Measurements from ENCODE around the gene FAM110A. TPM values are rescaled to one million over a fixed set of nuclear protein-coding genes. Genes with fewer than 3 reads are reported as not detected.

Gene FAM110A
- total RNA-seq, 1 donor from 2014 or later: 17.4 TPM

DNA sequence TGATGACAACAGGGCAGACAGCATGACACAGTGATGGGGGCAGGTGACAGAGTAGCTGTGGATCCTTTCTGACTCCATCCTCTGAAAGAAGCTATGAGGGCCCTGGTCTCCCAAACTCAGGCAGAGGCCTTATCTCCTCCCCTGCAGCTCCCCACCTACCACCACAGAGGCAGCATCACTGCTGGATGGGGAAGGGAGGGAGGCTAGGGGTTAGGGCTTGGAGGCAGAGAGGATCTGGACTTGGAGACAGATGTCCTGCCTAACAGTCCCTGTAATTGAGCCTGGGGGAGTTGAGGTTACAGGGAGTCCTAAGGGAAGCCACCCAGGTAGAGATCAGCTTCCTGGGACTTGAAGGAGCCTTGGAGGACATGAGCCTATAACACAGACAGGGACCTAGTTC, 37.9 kb downstream of the FAM110A start:
- peaks cover 7% of the 10 kb centered on the region for H3K4me1 Mint-ChIP-seq
- H3K27me3 Mint-ChIP-seq (ENCODE audit: low read depth): peaks cover 33% of the 10 kb centered on the region
- no peaks in the 10 kb centered on the region for H3K9me3 Mint-ChIP-seq
- TF ChIP-seq, protein P1, sequence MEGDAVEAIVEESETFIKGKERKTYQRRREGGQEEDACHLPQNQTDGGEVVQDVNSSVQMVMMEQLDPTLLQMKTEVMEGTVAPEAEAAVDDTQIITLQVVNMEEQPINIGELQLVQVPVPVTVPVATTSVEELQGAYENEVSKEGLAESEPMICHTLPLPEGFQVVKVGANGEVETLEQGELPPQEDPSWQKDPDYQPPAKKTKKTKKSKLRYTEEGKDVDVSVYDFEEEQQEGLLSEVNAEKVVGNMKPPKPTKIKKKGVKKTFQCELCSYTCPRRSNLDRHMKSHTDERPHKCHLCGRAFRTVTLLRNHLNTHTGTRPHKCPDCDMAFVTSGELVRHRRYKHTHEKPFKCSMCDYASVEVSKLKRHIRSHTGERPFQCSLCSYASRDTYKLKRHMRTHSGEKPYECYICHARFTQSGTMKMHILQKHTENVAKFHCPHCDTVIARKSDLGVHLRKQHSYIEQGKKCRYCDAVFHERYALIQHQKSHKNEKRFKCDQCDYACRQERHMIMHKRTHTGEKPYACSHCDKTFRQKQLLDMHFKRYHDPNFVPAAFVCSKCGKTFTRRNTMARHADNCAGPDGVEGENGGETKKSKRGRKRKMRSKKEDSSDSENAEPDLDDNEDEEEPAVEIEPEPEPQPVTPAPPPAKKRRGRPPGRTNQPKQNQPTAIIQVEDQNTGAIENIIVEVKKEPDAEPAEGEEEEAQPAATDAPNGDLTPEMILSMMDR (conservative IDR thresholded peaks at IDR 0.05): no peak
- no peaks in the 10 kb centered on the region for H3K36me3 Mint-ChIP-seq (ENCODE audit: low read depth)
- H3K27ac Mint-ChIP-seq (ENCODE audit: unreplicated experiment): no peak overlapping the region
- H3K4me3 Mint-ChIP-seq: no peak overlapping the region
- DNase-seq (ENCODE audit: low read depth, low spot score): no peak

DNA sequence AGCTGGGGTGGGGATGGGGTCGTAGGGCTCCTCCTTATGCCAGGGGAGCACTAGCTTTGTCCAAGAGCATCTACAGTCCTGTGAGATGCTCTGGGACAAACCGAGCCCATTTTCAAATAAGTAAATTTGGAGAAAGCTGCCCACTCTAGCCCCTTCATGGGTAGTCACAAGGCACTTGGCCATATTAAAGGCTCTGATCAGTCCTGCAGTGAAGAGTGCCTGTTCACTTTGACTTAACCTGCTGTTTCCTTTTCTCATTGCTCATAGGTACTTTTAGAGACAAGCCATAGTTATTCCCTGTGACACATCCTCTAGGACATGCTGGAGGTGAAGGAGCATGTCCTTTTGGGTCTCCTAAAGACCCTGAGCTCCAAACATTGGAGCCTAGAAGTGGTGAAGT, 38.4 kb downstream of the FAM110A start:
- TF ChIP-seq, protein P1 (conservative IDR thresholded peaks at IDR 0.05): no peak
- Mint-ChIP-seq H3K4me3 (no peak overlapping the region), H3K27me3 (ENCODE audit: low read depth) (peaks cover 34% of the 10 kb centered on the region), H3K9me3 (no peaks in the 10 kb centered on the region), H3K4me1 (peaks cover 7% of the 10 kb centered on the region), H3K36me3 (ENCODE audit: low read depth) (no peaks in the 10 kb centered on the region), H3K27ac (ENCODE audit: unreplicated experiment) (no peak overlapping the region)
- no peak for DNase-seq (ENCODE audit: low read depth, low spot score)

DNA sequence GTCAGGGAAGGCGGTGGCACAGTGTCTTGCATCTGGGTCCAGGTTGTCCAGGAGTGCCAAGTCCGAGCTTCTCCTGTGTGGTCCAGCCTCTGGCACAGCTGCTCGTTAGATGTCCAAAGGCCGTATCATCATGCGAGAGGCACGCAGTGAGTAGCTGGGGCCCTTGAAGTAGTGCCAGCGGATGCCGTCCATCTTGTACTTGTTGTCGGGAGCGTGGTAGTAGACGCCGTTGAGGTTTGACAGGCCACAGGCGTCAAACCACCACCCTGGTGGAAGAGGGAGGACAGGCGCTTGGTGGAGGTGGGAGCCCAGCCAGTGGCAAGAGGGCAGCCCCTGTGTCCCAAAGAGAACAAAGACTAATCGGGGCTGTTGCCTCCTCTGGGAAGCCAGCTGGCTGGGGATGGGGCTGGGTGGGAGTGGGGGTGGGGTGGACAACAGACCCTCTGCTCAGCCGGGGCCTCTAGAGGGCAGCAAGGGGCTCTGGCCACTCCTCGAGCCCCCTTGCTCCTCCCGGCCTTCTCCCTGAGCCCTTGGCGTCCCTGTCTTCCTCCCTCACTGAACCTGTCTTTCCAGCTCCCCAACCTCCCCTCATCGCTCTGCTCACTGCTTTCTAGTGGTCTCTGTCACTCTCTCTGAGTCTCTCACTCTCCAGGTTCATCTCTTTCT, 39.5 kb downstream of the FAM110A start:
- Mint-ChIP-seq H3K4me1 (peaks cover 7% of the 10 kb centered on the region), H3K27me3 (ENCODE audit: low read depth) (peaks cover 37% of the 10 kb centered on the region), H3K36me3 (ENCODE audit: low read depth) (no peaks in the 10 kb centered on the region)

DNA sequence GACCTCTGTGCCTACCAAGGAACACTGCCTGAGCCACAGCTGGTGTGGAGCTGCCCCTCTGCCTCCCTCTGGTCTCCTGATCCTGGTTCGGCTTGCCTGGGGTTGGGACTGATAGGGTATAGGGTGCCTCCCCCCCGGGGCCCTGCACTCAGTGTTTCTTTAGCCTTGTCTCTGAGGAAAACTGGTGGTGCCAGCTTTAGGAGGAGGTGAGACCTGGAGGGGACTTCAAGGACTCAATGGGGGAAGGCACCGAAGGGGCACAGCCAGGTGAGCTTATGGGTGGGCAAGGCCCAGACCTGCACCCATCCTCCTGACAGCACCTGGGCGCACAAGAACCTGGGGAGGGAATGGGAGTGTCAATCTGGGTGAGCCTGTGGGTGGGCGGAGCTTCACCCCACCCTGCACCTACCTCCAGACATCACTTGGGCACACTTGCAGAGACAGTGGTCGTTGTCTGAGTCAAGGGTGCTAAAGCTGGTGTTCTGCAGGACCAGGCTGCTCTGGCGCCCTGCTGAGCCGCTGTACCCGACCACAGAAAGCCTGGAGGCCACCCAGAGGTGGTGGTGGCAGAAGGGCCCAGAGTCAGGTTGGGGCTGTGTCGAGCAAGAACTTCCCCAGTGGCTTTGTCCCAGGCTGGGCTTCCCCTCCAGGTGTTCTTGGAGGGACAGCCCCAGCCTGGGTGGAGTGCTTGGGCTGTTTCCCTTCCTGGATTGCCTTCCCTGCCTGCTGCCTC, 40.5 kb downstream of the FAM110A start:
- Mint-ChIP-seq H3K4me3 (no peak overlapping the region), H3K36me3 (ENCODE audit: low read depth) (no peaks in the 10 kb centered on the region), H3K4me1 (peaks cover 7% of the 10 kb centered on the region), H3K27me3 (ENCODE audit: low read depth) (peaks cover 38% of the 10 kb centered on the region), H3K27ac (ENCODE audit: unreplicated experiment) (no peak overlapping the region), H3K9me3 (no peaks in the 10 kb centered on the region)
- no peak for DNase-seq (ENCODE audit: low read depth, low spot score)
- TF ChIP-seq, protein P1 (conservative IDR thresholded peaks at IDR 0.05): no peak

More for the DNA sequence above, 39.5 kb downstream of the FAM110A start:
- H3K9me3 Mint-ChIP-seq: no peaks in the 10 kb centered on the region
- no peak overlapping the region for H3K27ac Mint-ChIP-seq (ENCODE audit: unreplicated experiment)
- DNase-seq (ENCODE audit: low read depth, low spot score): no peak
- TF ChIP-seq, protein P1 (conservative IDR thresholded peaks at IDR 0.05): peak; percentile 26
- no peak overlapping the region for H3K4me3 Mint-ChIP-seq

DNA sequence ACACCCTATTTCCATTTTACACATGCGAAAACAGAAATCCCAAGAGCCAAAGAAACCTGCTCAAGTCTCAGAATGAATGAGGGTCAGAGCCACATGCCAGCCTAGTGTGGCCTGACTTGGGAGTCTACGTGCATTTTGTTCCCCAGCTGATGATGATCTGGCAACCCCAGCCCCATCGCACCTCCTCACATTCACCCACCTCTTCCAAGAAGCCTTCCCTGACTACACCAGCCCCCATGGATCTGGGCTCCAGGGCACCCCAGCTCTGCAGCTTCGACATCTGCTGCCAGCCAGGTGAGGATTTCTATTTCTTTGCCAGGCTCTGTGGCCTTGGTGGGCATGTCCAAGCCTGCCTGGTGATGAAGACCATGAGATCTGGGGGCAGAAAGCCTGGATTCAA, 41.6 kb downstream of the FAM110A start:
- peaks cover 36% of the 10 kb centered on the region for H3K27me3 Mint-ChIP-seq (ENCODE audit: low read depth)
- no peak for DNase-seq (ENCODE audit: low read depth, low spot score)
- no peaks in the 10 kb centered on the region for H3K9me3 Mint-ChIP-seq
- H3K27ac Mint-ChIP-seq (ENCODE audit: unreplicated experiment): peak overlapping the region; percentile 50
- H3K4me3 Mint-ChIP-seq: no peak overlapping the region
- H3K36me3 Mint-ChIP-seq (ENCODE audit: low read depth): no peaks in the 10 kb centered on the region
- TF ChIP-seq, protein P1 (conservative IDR thresholded peaks at IDR 0.05): no peak
- H3K4me1 Mint-ChIP-seq: peaks cover 7% of the 10 kb centered on the region
